ENCODE data around the gene RPTOR.
"Not testable (repeated sequence)": the region's sequence is repeated elsewhere in the genome, so short reads cannot be mapped to it uniquely, and the experiment has no call there.

Gene RPTOR

GRCh38 chr17:80618304-80618703 is 73.7 kb downstream of the RPTOR start:
- no peak for DNase-seq

GRCh38 chr17:80619535-80620235 is 75.0 kb downstream of the RPTOR start:
- DNase-seq: no peak

- DNase-seq: no peak
These were observed 76.8 kb downstream of the RPTOR start for GRCh38 chr17:80621335-80621996.

GRCh38 chr17:80621997-80622357 is 77.3 kb downstream of the RPTOR start:
- DNase-seq: no peak

GRCh38 chr17:80624864-80625263 is 80.2 kb downstream of the RPTOR start:
- DNase-seq: no peak

- no peak for DNase-seq
These were observed 81.0 kb downstream of the RPTOR start for GRCh38 chr17:80625627-80626026.

GRCh38 chr17:80628881-80629280 is 84.2 kb downstream of the RPTOR start:
- not testable (repeated sequence) for DNase-seq

- DNase-seq: no peak
These were observed 84.8 kb downstream of the RPTOR start for GRCh38 chr17:80629298-80630028.

- no peak for DNase-seq
These were observed 86.0 kb downstream of the RPTOR start for GRCh38 chr17:80630560-80631120.

GRCh38 chr17:80631142-80632045 is 86.8 kb downstream of the RPTOR start:
- DNase-seq: no peak

- DNase-seq: no peak
These were observed 87.5 kb downstream of the RPTOR start for GRCh38 chr17:80632046-80632581.

GRCh38 chr17:80633207-80633606 is 88.6 kb downstream of the RPTOR start:
- DNase-seq: no peak

- DNase-seq: no peak
These were observed 89.4 kb downstream of the RPTOR start for GRCh38 chr17:80633994-80634566.

GRCh38 chr17:80636361-80637018 is 91.9 kb downstream of the RPTOR start:
- no peak for DNase-seq

GRCh38 chr17:80637048-80637781 is 92.6 kb downstream of the RPTOR start:
- DNase-seq: no peak

GRCh38 chr17:80639658-80640057 is 95.0 kb downstream of the RPTOR start:
- no peak for DNase-seq

- no peak for DNase-seq
These were observed 95.9 kb downstream of the RPTOR start for GRCh38 chr17:80640366-80641084.

- DNase-seq: no peak
These were observed 98.9 kb downstream of the RPTOR start for GRCh38 chr17:80643326-80644099.

- DNase-seq: no peak
These were observed 99.9 kb downstream of the RPTOR start for GRCh38 chr17:80644536-80644935.
